Measurements from ENCODE around the gene TMBIM1.
"Not testable (repeated sequence)": the region's sequence is repeated elsewhere in the genome, so short reads cannot be mapped to it uniquely, and the experiment has no call there.

The TMBIM1 gene

GRCh38 chr2:218290316-218291261 lies 1.7 kb downstream of the TMBIM1 start:
- DNase-seq: no peak

GRCh38 chr2:218289639-218290315 lies 2.5 kb downstream of the TMBIM1 start:
- no peak for DNase-seq

GRCh38 chr2:218286570-218287459 lies 5.5 kb downstream of the TMBIM1 start:
- no peak for DNase-seq

GRCh38 chr2:218285604-218286003 lies 6.7 kb downstream of the TMBIM1 start:
- no peak for DNase-seq

- no peak for DNase-seq
Measured at GRCh38 chr2:218284106-218284811, 8.0 kb downstream of the TMBIM1 start.

- no peak for DNase-seq
Measured at GRCh38 chr2:218282173-218282991, 9.9 kb downstream of the TMBIM1 start.

GRCh38 chr2:218281449-218281848 lies 10.9 kb downstream of the TMBIM1 start:
- no peak for DNase-seq

GRCh38 chr2:218280260-218280870 lies 11.9 kb downstream of the TMBIM1 start:
- no peak for DNase-seq

- DNase-seq: no peak
Measured at GRCh38 chr2:218278531-218279360, 13.6 kb downstream of the TMBIM1 start.

- DNase-seq: no peak
Measured at GRCh38 chr2:218277921-218278320, 14.4 kb downstream of the TMBIM1 start.

GRCh38 chr2:218276986-218277755 lies 15.1 kb downstream of the TMBIM1 start:
- DNase-seq: no peak

- no peak for DNase-seq
Measured at GRCh38 chr2:218275371-218276072, 16.8 kb downstream of the TMBIM1 start.

GRCh38 chr2:218274586-218274985 lies 17.7 kb downstream of the TMBIM1 start:
- DNase-seq: no peak

GRCh38 chr2:218273908-218274249 lies 18.4 kb downstream of the TMBIM1 start:
- no peak for DNase-seq

GRCh38 chr2:218273214-218273907 lies 18.9 kb downstream of the TMBIM1 start:
- DNase-seq: not testable (repeated sequence)

- peak in 1 of 2 experiments; percentile 64 for DNase-seq
Measured at GRCh38 chr2:218272531-218273212, 19.6 kb downstream of the TMBIM1 start.

- DNase-seq: no peak
Measured at GRCh38 chr2:218271865-218272530, 20.3 kb downstream of the TMBIM1 start.

Data from NCI-H524 (cell line).